ENCODE measurements around the gene TNFRSF21.
"Not testable (repeated sequence)": the region's sequence is repeated elsewhere in the genome, so short reads cannot be mapped to it uniquely, and the experiment has no call there.

Gene TNFRSF21

GRCh38 chr6:47319867-47320266, 10.2 kb upstream of the TNFRSF21 start:
- no peak for FAIRE-seq

DNA sequence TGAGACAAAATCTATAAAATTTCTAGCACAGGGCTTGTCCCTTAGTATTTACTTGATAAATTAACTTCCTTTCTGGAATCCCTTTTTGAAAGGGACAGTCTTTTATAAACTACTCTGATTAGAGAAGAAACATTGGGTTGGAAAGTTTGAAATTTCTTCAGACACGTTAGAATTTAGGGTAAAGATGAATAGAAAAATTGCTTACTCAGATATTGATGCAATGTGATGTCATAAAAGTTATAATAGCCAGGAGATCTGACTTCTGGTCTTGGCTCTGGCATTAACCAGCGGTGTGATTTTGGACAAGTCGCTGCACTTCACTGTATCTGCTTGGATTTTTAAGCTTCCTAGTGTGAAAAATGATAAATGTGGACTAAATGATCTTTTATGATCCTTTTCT, 9.7 kb upstream of the TNFRSF21 start:
- no peak for FAIRE-seq

DNA sequence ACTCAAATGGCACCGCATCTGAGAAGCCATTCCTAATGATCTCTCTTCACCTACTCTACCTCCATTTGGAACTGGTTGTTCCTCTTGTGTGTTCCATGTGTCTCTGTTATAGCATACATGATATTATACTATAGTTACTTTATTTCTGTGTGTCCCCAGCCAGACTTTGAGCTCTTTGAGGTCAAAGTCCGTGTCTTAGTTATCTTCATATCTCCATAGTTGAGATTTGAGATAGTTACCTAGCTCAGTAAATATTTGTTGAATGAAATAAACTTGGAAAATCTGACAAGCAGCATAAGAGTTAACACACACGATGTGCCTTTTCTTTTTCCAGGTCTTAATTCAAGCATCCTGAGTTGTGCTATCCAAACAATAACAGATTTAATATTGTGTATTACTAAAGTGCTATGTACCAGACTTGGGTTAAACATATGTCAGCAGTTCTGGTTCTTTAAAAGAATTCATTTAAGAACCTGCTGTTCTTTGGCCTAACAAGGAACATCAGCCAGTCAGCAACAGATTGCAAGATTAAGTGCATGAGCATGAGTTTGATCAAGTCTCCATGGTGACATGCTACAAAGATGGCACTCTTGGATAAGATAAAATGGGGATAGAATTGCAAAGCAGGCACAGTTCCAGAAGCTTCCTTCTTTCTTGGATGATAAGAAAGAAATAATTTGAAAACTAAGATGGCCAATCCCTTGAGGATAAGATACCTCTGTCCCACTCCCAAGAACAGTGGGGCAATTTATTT, 8.7 kb upstream of the TNFRSF21 start:
- no peak for FAIRE-seq

- not testable (repeated sequence) for FAIRE-seq
Measured at GRCh38 chr6:47315181-47315580, 5.5 kb upstream of the TNFRSF21 start.

DNA sequence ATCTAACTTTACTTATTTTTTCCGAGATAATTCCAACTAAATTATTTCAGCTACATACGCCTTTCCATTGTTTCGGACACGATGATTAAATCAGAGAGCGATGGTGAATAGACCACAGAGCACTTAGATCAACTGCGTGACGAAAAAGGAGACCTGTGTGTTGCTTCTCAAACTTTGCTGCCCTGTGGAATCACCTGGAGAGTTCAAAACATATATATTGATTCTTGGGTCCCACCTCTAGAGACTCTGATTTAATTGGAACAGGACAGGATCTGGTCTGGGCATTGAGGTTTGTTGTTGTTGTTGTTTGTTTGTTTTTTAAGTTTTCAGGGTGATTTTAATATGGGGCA, 401 bp upstream of the TNFRSF21 start:
- no peak for FAIRE-seq

DNA sequence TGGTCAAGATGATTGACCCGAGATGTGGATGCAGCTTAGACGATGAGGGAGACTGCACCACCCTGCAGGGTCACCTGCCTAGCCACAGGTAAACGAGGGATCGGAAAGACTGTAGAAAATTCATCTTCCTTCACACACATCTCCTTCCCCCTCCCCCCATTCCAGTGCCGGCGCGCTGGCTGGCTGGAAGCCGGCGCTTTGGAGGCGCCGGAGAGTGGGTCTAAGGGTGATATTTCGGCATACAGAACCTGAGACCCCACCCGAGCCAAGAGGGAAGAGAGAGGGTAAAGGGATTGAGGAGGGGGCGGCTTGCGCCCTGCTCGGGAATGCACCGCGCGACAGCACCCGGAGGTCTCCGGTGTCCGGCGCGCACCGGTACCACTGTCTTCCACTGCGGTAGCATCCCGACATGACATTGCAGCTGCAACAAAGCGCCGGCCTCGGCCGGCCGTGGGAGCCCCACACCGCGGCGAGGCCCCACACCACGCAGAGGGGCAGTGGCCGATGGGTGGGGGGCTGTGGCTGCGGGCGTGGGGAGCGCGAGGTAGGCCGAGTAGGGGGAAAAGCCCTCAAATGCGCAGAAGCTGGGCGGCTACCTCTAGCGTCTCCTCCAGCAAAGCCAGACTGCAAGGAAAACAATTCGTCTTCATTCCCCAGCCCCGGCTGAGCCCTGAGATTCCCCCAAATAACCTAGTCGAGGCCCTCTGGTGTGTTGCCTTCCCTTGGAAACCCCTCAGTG, 984 bp downstream of the TNFRSF21 start:
- no peak for FAIRE-seq

GRCh38 chr6:47308198-47308517, 1.5 kb downstream of the TNFRSF21 start:
- FAIRE-seq, result no peak

DNA sequence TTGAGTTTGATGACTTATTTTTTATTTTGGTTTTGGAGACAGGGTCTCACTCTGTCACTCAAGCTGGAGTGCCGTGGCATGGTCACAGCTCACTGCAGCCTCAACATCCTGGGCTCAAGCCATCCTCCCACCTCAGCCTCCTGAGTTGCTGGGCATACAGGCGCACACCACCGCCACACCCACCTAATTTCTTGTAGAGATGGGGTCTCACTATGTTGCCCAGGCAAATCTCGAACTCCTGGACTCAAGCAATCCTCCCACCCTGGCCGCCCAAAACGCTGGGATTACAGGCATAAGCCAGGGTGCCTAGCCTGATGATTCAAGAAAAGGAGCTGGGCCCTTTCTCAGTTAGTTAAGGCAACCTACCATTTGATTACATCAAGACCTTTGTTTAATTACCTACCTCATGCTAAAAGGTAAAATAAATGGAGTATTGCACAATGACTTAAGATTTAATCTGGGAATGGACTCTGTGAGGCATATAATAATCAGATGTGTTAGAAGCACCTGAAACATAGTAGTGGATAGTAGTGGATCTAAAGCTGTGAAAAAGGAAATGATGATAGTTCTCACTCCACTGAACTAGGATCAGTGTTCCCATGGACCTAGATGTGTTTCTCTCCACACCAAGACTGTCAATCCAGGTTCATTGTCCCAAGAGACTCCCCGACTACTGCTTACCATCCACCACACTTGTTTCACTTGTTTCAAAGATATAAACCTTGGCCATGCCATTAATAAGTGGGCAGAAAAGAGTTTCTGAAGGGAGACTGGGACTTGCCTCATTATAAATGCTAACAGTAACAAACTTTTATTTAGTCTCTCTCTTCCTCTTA, 2.1 kb downstream of the TNFRSF21 start:
- FAIRE-seq, result no peak

- no peak for FAIRE-seq
Measured at GRCh38 chr6:47306887-47307286, 2.8 kb downstream of the TNFRSF21 start.

DNA sequence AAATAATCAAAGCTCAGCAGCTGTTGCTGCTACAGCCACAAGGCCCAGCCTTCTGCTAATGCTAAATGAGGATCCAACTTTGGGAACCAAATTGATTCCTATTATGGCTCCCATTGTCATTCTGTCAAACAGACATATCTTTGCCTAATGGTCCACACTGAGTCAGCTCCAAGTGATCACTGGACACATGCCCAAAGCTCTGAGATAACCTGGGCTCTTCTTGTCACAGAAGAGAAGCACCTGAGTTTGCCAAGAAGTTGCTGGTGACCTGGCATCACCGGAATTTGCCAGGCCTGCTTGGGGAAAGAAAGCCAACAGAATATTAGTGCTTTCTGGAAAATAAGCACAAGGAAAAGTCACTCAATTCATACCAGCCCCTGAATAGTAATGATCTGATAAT, 5.8 kb downstream of the TNFRSF21 start:
- FAIRE-seq, result no peak

DNA sequence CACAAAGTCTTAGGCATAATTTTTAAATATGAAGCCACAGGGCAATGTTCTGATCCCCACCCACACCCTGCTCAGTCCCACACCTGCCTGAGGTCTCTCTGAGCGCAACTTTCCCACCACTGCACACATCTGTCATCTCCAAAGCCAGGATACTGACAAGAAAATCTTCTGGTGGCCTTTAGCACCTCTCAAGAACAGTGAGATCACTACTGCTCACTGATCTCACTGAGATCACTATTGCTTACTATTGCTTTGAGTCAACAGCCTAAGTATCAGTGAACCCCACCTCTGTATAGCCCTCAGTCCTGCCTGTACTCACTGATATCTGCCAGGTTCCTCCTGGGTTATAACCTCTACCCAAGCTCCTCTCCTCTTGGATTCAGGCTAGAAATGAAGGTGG, 6.4 kb downstream of the TNFRSF21 start:
- no peak for FAIRE-seq

- FAIRE-seq, result no peak
Measured at GRCh38 chr6:47302043-47302442, 7.7 kb downstream of the TNFRSF21 start.

DNA sequence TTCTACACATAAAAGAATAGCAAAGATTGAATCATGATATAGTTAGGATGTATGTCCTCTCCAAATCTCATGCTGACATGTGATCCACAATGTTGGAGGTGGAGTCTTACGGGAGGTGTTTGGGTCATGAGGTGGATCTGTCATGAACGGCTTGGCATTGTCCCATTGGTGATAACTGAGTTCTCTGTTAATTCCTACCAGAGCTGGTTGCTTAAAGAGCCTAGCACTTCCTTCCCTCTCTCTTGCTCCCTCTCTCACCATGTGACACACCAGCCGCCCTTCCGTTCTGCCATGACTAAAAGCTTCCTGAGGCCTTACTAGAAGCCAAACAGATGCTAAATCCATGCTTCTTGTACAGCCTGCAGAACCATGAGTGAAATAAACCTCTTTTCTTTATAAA, 8.3 kb downstream of the TNFRSF21 start:
- FAIRE-seq, result no peak

DNA sequence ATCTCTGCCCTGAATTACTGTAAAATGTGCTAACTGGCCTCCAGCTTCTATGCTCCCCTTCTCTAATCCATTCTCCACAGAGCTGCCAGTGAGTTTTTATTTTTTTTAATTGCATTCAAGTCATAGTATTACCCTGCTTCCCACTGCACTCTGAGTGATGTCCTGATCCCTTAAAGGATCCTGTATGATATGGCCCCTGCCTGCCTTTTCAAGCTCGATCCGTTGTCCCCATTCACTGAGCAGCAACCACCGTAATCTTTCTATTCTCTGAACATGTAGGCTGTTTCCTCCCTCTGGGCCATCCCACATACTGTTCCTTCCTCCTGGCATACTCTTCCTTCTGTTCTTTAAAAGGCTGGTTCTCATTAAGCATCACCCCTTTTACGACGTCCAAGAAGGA, 9.3 kb downstream of the TNFRSF21 start:
- no peak for FAIRE-seq

DNA sequence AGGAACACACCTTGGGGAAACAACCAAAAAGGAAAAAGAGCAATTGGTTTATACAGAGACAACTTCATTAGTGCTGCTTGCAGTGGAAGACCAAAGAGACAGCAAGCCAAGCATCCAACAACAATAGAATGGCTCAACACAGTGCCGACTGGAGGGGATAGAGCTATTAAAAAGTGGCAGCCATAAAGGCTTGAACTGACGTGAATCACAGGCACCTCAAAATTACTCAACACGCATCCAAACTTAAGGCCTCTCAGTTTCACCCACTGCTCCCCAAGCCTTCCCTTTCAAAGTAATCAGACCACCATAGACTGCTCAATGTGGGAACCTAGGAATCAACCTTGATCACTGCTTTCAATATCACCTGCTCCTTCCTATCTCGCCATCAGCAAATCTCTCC, 9.7 kb downstream of the TNFRSF21 start:
- FAIRE-seq, result no peak

GRCh38 chr6:47298475-47298874, 11.2 kb downstream of the TNFRSF21 start:
- no peak for FAIRE-seq

- no peak for FAIRE-seq
Measured at GRCh38 chr6:47294990-47295389, 14.7 kb downstream of the TNFRSF21 start.

- no peak for FAIRE-seq
Measured at GRCh38 chr6:47292944-47293343, 16.8 kb downstream of the TNFRSF21 start.

DNA sequence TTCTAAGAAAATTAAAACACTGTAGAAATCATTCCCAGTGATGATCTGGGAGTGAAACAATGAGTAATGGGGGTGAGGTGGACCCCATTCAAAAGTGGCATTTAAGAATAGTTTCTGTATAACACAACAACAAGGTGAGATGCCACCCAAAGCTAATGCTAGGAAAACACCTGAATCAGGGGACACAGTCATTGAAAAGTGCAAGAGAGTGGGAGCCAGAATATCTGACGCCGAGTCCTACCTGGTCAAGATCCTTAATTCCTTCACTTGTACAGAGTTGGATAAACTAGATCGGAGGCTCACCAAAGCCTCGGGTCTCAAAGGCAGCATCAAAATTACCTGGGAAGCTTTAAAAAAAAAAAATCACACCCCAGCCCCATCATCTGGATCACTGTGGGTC, 17.7 kb downstream of the TNFRSF21 start:
- no peak for FAIRE-seq

DNA sequence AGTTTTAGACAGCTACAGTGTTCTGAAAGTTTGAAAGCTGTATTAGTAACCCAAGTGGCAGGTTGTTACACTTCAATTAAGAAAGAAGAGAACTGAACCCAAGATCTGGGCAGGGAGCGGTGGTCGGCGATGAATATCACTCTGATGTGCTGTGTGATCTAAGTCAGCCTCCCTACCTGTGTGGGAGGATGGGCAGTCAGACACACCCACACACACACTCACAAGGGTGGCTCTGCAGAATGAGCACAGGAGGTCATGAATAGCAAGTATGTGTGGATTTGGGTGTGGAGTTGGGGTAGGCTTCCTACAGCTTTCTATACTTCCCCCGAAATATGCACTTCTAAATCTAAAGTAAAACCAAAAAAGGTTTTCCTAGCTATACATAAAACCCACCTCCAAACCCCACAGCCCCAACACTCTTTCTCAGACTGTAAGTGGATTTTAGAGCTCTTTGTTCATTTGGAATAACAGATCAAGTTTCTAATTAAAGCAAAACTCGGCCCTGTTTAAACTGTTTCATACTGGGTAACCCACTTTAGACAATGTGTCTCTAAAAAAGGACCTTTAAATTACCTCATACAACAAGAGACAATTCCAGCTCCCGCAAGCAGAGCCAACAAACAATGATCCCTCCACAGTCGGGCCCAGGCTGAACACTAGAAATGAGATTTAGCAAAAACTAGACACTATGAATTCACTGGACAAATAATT, 19.4 kb downstream of the TNFRSF21 start:
- no peak for FAIRE-seq

- FAIRE-seq, result no peak
Measured at GRCh38 chr6:47288267-47289090, 21.2 kb downstream of the TNFRSF21 start.

GRCh38 chr6:47286301-47286700, 23.4 kb downstream of the TNFRSF21 start:
- FAIRE-seq, result no peak
